ENCODE measurements around the gene EFR3B. TPM values are rescaled to one million over a fixed set of nuclear protein-coding genes. Genes with fewer than 3 reads are reported as not detected.
"Not testable (repeated sequence)": the region's sequence is repeated elsewhere in the genome, so short reads cannot be mapped to it uniquely, and the experiment has no call there.

Gene EFR3B
- total RNA-seq, 2 experiments from 2014 or later, result 0.16 to 0.23 TPM

GRCh38 chr2:25089605-25090315 lies 47.9 kb downstream of the EFR3B start:
- ChIA-PET CTCF (interaction anchor here (0.6 to 1.1 kb wide), 2 partner anchors 39 to 132 kb away, joined by 3 read pairs; no protein-coding TSS in a partner anchor), POLR2A (no interaction called here)
- H3K4me1 Mint-ChIP-seq (ENCODE audit: low read depth), result no peaks in the 10 kb centered on the region
- no peak for TF ChIP-seq CTCF (IDR thresholded peaks at IDR 0.05)
- DNase-seq (no peak), ATAC-seq (no peak)
- H3K27ac Mint-ChIP-seq, result no peak overlapping the region
- H3K27me3 Mint-ChIP-seq, result no peaks in the 10 kb centered on the region
- no peaks in the 10 kb centered on the region for H3K36me3 Mint-ChIP-seq (ENCODE audit: low read depth)
- no peak overlapping the region for H3K4me3 Mint-ChIP-seq
- intact Hi-C loops (cut with micrococcal nuclease), result no loop called here
- no peaks in the 10 kb centered on the region for H3K9me3 Mint-ChIP-seq

- CTCF ChIA-PET, result interaction anchor here (1.2 kb wide), 1 partner anchor 11 kb away, joined by 3 read pairs; no protein-coding TSS in a partner anchor
- no peak for TF ChIP-seq CTCF (IDR thresholded peaks at IDR 0.05)
- H3K4me3 Mint-ChIP-seq, result no peak overlapping the region
Measured at GRCh38 chr2:25090801-25091200, 48.9 kb downstream of the EFR3B start.

GRCh38 chr2:25091265-25091664 lies 49.4 kb downstream of the EFR3B start:
- ChIA-PET POLR2A (no interaction called here), CTCF (interaction anchor here (1.0 to 1.2 kb wide), 2 partner anchors 11 to 116 kb away, joined by 3 read pairs; no protein-coding TSS in a partner anchor)
- DNase-seq (no peak), ATAC-seq (no peak)
- no peak overlapping the region for H3K4me3 Mint-ChIP-seq
- no peak for TF ChIP-seq CTCF (IDR thresholded peaks at IDR 0.05)
- intact Hi-C loops (cut with micrococcal nuclease), result no loop called here
- H3K36me3 Mint-ChIP-seq (ENCODE audit: low read depth), result no peaks in the 10 kb centered on the region
- no peaks in the 10 kb centered on the region for H3K27me3 Mint-ChIP-seq
- no peaks in the 10 kb centered on the region for H3K9me3 Mint-ChIP-seq
- no peak overlapping the region for H3K27ac Mint-ChIP-seq
- no peaks in the 10 kb centered on the region for H3K4me1 Mint-ChIP-seq (ENCODE audit: low read depth)

More at GRCh38 chr2:25090801-25091200, 48.9 kb downstream of the EFR3B start:
- ATAC-seq (no peak), DNase-seq (no peak)
- intact Hi-C loops (cut with micrococcal nuclease), result no loop called here
- Mint-ChIP-seq H3K36me3 (ENCODE audit: low read depth) (no peaks in the 10 kb centered on the region), H3K9me3 (no peaks in the 10 kb centered on the region), H3K27ac (no peak overlapping the region), H3K27me3 (no peaks in the 10 kb centered on the region), H3K4me1 (ENCODE audit: low read depth) (no peaks in the 10 kb centered on the region)
- POLR2A ChIA-PET, result no interaction called here

GRCh38 chr2:25098056-25098455 lies 56.2 kb downstream of the EFR3B start:
- CTCF ChIA-PET, result no interaction called here
- DNase-seq (no peak), ATAC-seq (no peak)
- Mint-ChIP-seq H3K4me3 (no peak overlapping the region), H3K36me3 (ENCODE audit: low read depth) (no peaks in the 10 kb centered on the region), H3K9me3 (peaks cover 13% of the 10 kb centered on the region), H3K27ac (no peak overlapping the region), H3K4me1 (ENCODE audit: low read depth) (peaks cover 14% of the 10 kb centered on the region), H3K27me3 (no peaks in the 10 kb centered on the region)
- no peak for TF ChIP-seq CTCF (IDR thresholded peaks at IDR 0.05)
- POLR2A ChIA-PET, result no interaction called here
- intact Hi-C loops (cut with micrococcal nuclease), result no loop called here

GRCh38 chr2:25098670-25099486 lies 57.0 kb downstream of the EFR3B start:
- no peaks in the 10 kb centered on the region for H3K36me3 Mint-ChIP-seq (ENCODE audit: low read depth)
- H3K9me3 Mint-ChIP-seq, result peaks cover 16% of the 10 kb centered on the region
- H3K27me3 Mint-ChIP-seq, result no peaks in the 10 kb centered on the region
- DNase-seq, result no peak
- CTCF ChIA-PET, result no interaction called here
- intact Hi-C loops (cut with micrococcal nuclease), result no loop called here
- no peak overlapping the region for H3K27ac Mint-ChIP-seq
- peaks cover 17% of the 10 kb centered on the region for H3K4me1 Mint-ChIP-seq (ENCODE audit: low read depth)
- no peak for TF ChIP-seq CTCF (IDR thresholded peaks at IDR 0.05)
- no peak for ATAC-seq
- H3K4me3 Mint-ChIP-seq, result no peak overlapping the region
- POLR2A ChIA-PET, result no interaction called here

GRCh38 chr2:25102352-25102751 lies 60.5 kb downstream of the EFR3B start:
- H3K9me3 Mint-ChIP-seq, result peaks cover 16% of the 10 kb centered on the region
- DNase-seq (peak; percentile 53), ATAC-seq (peak; percentile 89)
- CTCF ChIA-PET, result interaction anchor here (1.0 to 2.5 kb wide), 4 partner anchors 11 to 127 kb away, joined by 3 to 10 read pairs (median 4); no protein-coding TSS in a partner anchor
- H3K27me3 Mint-ChIP-seq; H3K36me3 Mint-ChIP-seq (ENCODE audit: low read depth); H3K27ac Mint-ChIP-seq; H3K4me3 Mint-ChIP-seq; intact Hi-C loops (cut with micrococcal nuclease): not testable (repeated sequence)
- peaks cover 17% of the 10 kb centered on the region for H3K4me1 Mint-ChIP-seq (ENCODE audit: low read depth)
- POLR2A ChIA-PET, result interaction anchor here (0.6 kb wide), 1 partner anchor 301 kb away, joined by 3 read pairs; no protein-coding TSS in a partner anchor

Measured in activated CD8-positive, alpha-beta T cell treated with anti-CD3 and anti-CD28 coated beads for 36 hours (primary cell).